C4-2B (cell line): ENCODE results near the gene SETD2.

Experiments used
- CTCF ChIP-seq: fragments of 450-650 bp; conservative IDR thresholded peaks from 2 replicates; pipeline ENCODE4 v1.5.1; 2017; ENCODE audit warnings: mild to moderate bottlenecking
- ZFX ChIP-seq: fragments of 450-650 bp; IDR thresholded peaks from 2 replicates; pipeline ENCODE4 v1.6.1; 2017

GRCh38 chr3:47102081-47102600 lies 61.8 kb downstream of the SETD2 start:
- TF ChIP-seq CTCF (no peak), ZFX (no peak)
